ENCODE measurements around the gene GPC5. TPM values are rescaled to one million over a fixed set of nuclear protein-coding genes. Genes with fewer than 3 reads are reported as not detected.

Gene GPC5
- total and polyA plus RNA-seq, 9 donors = 0.10 to 1.5 (median 0.38) TPM

DNA sequence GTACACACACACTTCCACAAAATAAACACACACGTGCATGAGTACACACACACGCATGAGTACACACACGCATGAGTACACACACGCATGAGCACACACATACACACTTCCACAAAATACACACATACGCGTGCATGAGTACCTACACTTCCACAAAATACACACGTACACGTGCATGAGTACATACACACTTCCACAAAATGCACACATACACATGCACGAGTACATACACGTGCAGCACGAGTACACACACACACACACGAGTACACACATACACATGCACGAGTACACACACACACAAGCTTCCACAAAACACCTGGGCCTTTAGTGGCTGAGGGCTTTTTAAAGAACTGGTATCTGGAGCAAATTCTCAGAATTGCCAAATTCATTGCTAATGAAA lies 619.3 kb downstream of the GPC5 start:
- H3K9me3 ChIP-seq = no peaks in the 10 kb centered on the region
- DNase-seq = no peak
- 90 to 95% (median 93%) methylated on average over 13 of the region's 13 CpGs for WGBS, 3 donors
- intact Hi-C loops (cut with DNase I) = no loop called here
- no peak for TF ChIP-seq POLR2A (IDR thresholded peaks at IDR 0.05)
- TF ChIP-seq, protein P1, sequence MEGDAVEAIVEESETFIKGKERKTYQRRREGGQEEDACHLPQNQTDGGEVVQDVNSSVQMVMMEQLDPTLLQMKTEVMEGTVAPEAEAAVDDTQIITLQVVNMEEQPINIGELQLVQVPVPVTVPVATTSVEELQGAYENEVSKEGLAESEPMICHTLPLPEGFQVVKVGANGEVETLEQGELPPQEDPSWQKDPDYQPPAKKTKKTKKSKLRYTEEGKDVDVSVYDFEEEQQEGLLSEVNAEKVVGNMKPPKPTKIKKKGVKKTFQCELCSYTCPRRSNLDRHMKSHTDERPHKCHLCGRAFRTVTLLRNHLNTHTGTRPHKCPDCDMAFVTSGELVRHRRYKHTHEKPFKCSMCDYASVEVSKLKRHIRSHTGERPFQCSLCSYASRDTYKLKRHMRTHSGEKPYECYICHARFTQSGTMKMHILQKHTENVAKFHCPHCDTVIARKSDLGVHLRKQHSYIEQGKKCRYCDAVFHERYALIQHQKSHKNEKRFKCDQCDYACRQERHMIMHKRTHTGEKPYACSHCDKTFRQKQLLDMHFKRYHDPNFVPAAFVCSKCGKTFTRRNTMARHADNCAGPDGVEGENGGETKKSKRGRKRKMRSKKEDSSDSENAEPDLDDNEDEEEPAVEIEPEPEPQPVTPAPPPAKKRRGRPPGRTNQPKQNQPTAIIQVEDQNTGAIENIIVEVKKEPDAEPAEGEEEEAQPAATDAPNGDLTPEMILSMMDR (IDR thresholded peaks at IDR 0.05) = no peak
- no peak overlapping the region for H3K4me3 ChIP-seq
- H3K36me3 ChIP-seq = no peaks in the 10 kb centered on the region
- H3K27ac ChIP-seq = no peak overlapping the region
- no peaks in the 10 kb centered on the region for H3K27me3 ChIP-seq
- no peaks in the 10 kb centered on the region for H3K4me1 ChIP-seq (ENCODE audit: insufficient read depth)

DNA sequence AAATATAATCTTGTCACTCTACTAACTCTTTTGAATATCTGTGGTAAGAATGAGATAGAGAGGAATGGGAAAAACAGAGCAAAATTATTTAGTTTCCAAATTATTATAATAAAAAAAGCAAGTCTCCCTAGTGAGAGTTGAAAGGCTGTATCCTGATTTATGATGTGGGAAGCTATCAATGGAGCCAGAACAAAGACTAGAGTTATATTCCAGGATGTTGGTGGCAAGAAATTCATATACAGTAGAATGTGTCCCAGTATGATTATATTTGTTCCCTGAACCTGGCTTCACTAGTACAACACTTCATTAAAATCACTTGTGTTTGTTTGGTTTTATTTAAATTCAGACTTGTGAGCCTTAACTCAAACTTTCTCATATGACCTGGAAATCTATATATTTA lies 630.3 kb downstream of the GPC5 start:
- no peak for TF ChIP-seq EP300 (IDR thresholded peaks at IDR 0.05)
- TF ChIP-seq POLR2A (IDR thresholded peaks at IDR 0.05) = no peak
- TF ChIP-seq, protein P1 (IDR thresholded peaks at IDR 0.05) = no peak
- Histone ChIP-seq H3K4me1 (ENCODE audit: insufficient read depth) (no peaks in the 10 kb centered on the region), H3K4me3 (no peak overlapping the region), H3K9me3 (no peaks in the 10 kb centered on the region), H3K36me3 (no peaks in the 10 kb centered on the region), H3K27me3 (no peaks in the 10 kb centered on the region), H3K27ac (no peak overlapping the region)
- DNase-seq = no peak
- intact Hi-C loops (cut with DNase I) = no loop called here

DNA sequence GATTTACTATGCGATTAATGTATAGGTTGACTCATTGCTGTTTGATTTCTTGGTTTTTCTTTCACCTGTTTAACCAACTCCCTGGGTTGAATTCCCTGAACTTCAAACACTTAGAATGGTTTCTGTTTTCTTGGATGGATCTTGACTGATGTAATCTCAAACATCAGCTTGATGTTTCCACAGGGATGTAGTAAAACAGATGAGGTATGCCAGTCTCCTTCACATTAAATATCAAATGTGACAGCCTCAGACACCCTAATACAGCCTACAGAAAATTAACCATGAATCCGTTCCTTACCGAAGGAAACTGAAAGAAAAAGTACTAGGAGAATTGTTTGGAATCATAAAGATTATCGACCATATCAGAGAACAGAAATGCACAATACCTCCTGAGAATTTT lies 631.2 kb downstream of the GPC5 start:
- H3K27ac ChIP-seq = no peak overlapping the region
- H3K4me3 ChIP-seq = no peak overlapping the region
- DNase-seq = no peak
- TF ChIP-seq POLR2A (IDR thresholded peaks at IDR 0.05) = no peak
- TF ChIP-seq, protein P1 (IDR thresholded peaks at IDR 0.05) = no peak
- TF ChIP-seq EP300 (IDR thresholded peaks at IDR 0.05) = no peak
- H3K36me3 ChIP-seq = no peaks in the 10 kb centered on the region
- intact Hi-C loops (cut with DNase I) = no loop called here
- WGBS, 3 donors = 93 to 97% (median 95%) methylated on average over 4 of the region's 4 CpGs
- H3K27me3 ChIP-seq = no peaks in the 10 kb centered on the region
- no peaks in the 10 kb centered on the region for H3K9me3 ChIP-seq
- H3K4me1 ChIP-seq (ENCODE audit: insufficient read depth) = no peaks in the 10 kb centered on the region

DNA sequence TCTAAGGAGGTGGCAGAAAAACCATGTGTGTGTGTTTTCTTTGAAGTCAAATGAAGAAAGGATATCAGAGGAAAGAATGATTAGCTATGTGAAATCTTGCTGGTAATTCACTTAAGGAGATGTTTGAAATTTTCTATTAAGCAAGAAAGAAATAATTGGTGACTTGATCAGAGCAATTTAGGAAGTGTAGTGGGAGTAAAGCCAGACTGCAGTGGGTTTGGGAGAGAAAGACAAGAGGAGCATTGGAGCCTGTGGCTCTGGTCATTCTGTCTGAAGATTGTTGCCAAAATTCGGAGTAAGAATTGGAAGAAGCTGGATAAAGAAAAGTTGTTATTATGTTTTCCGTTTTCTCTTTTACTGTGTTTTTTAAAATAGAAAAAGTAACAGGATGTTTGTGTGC lies 640.5 kb downstream of the GPC5 start:
- no peaks in the 10 kb centered on the region for H3K36me3 ChIP-seq
- no peaks in the 10 kb centered on the region for H3K27me3 ChIP-seq
- H3K9me3 ChIP-seq = no peaks in the 10 kb centered on the region
- H3K4me1 ChIP-seq (ENCODE audit: insufficient read depth) = no peaks in the 10 kb centered on the region
- no peak for TF ChIP-seq EP300 (IDR thresholded peaks at IDR 0.05)
- TF ChIP-seq POLR2A (IDR thresholded peaks at IDR 0.05) = no peak
- TF ChIP-seq, protein P1 (IDR thresholded peaks at IDR 0.05) = no peak
- intact Hi-C loops (cut with DNase I) = no loop called here
- H3K27ac ChIP-seq = no peak overlapping the region
- 21 to 45% (median 40%) methylated on average over 2 of the region's 2 CpGs for WGBS, 3 donors
- DNase-seq = no peak
- H3K4me3 ChIP-seq = no peak overlapping the region

DNA sequence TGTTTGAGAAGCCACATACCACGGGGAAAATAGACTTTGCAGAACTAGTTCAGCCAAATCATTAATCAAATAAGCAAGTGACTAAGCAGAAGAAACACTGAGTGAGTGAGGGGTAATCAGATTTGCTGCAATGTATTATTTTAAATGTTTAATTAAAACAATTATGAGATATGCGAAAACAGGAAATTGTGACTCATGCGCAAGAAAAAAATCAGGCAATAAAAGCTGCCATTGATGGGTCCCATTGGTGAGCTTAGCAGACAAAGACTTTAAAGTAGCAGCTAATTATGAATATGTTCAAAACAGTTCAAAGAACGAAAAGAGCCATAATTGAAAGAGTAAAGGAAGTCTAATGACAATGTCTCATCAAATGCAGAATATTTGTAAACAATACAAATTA lies 644.1 kb downstream of the GPC5 start:
- 81 to 83% (median 82%) methylated on average over 4 of the region's 4 CpGs for WGBS, 3 donors
- Histone ChIP-seq H3K27ac (no peak overlapping the region), H3K36me3 (no peaks in the 10 kb centered on the region), H3K9me3 (no peaks in the 10 kb centered on the region), H3K4me1 (ENCODE audit: insufficient read depth) (no peaks in the 10 kb centered on the region), H3K27me3 (no peaks in the 10 kb centered on the region), H3K4me3 (no peak overlapping the region)
- intact Hi-C loops (cut with DNase I) = no loop called here
- TF ChIP-seq, protein P1 (IDR thresholded peaks at IDR 0.05) = no peak
- TF ChIP-seq POLR2A (IDR thresholded peaks at IDR 0.05) (no peak), EP300 (IDR thresholded peaks at IDR 0.05) (no peak)
- DNase-seq = no peak

Measured in ovary (tissue), 9 donors.